HS-5 (cell line): ENCODE data around the gene GTF2H3.
A peak's percentile ranks its signal among the peaks of the same experiment; 100 is the strongest.

Experiments
- DNase-seq: peaks from one replicate; pipeline ENCODE4 v3.0.0-alpha.2; 2012; ENCODE audit warnings: low read depth

The GTF2H3 gene

GRCh38 chr12:123645878-123646277, 12.2 kb downstream of the GTF2H3 start:
- DNase-seq, result no peak

- DNase-seq, result no peak
Observed at GRCh38 chr12:123648401-123648800, 14.8 kb downstream of the GTF2H3 start.

GRCh38 chr12:123654129-123654701, 20.6 kb downstream of the GTF2H3 start:
- no peak for DNase-seq

- DNase-seq, result no peak
Observed at GRCh38 chr12:123655420-123655819, 21.8 kb downstream of the GTF2H3 start.

- no peak for DNase-seq
Observed at GRCh38 chr12:123656392-123656791, 22.8 kb downstream of the GTF2H3 start.

GRCh38 chr12:123657211-123657610, 23.6 kb downstream of the GTF2H3 start:
- no peak for DNase-seq

GRCh38 chr12:123659996-123660727, 26.5 kb downstream of the GTF2H3 start:
- peak; percentile 84 for DNase-seq

- DNase-seq, result no peak
Observed at GRCh38 chr12:123667771-123668170, 34.1 kb downstream of the GTF2H3 start.

- DNase-seq, result peak; percentile 64
Observed at GRCh38 chr12:123670882-123671728, 37.5 kb downstream of the GTF2H3 start, which contains the start of gene TCTN2. TCTN2 (plus strand) TSS chr12:123671113; CDS start chr12:123671241, 128 bp downstream.

- no peak for DNase-seq
Observed at GRCh38 chr12:123671876-123672275, 38.2 kb downstream of the GTF2H3 start.

GRCh38 chr12:123675436-123675835, 41.8 kb downstream of the GTF2H3 start:
- DNase-seq, result no peak

GRCh38 chr12:123676616-123677320, 43.1 kb downstream of the GTF2H3 start:
- no peak for DNase-seq

GRCh38 chr12:123678981-123679380, 45.4 kb downstream of the GTF2H3 start:
- no peak for DNase-seq

GRCh38 chr12:123681605-123682004, 48.0 kb downstream of the GTF2H3 start:
- DNase-seq, result no peak

- no peak for DNase-seq
Observed at GRCh38 chr12:123683964-123684363, 50.3 kb downstream of the GTF2H3 start.

- no peak for DNase-seq
Observed at GRCh38 chr12:123686636-123687190, 53.1 kb downstream of the GTF2H3 start.

GRCh38 chr12:123690191-123690840, 56.7 kb downstream of the GTF2H3 start:
- no peak for DNase-seq

- DNase-seq, result no peak
Observed at GRCh38 chr12:123696207-123696606, 62.6 kb downstream of the GTF2H3 start.

GRCh38 chr12:123696646-123697045, 63.0 kb downstream of the GTF2H3 start:
- DNase-seq, result no peak

GRCh38 chr12:123705935-123706334, 72.3 kb downstream of the GTF2H3 start:
- no peak for DNase-seq

GRCh38 chr12:123707466-123707865, 73.8 kb downstream of the GTF2H3 start:
- no peak for DNase-seq
